Breast epithelium (tissue), 3 donors: ENCODE results near the gene CDKN2AIP.

Experiments
- CTCF ChIP-seq, 3 donors: fragments of 450-650 bp; IDR thresholded peaks; one replicate each; pipeline ENCODE4 v1.5.1; 2016 to 2017; ENCODE audit warnings: antibody characterized with exemption in 3 of 3, mild to moderate bottlenecking in 3 of 3, moderate library complexity in 3 of 3
- POLR2AphosphoS5 ChIP-seq, 3 donors: sonication (generic); formaldehyde crosslinking; IDR thresholded peaks; one replicate each; pipeline ENCODE4 v1.6.1; 2017; ENCODE audit warnings: antibody characterized with exemption in 3 of 3

DNA sequence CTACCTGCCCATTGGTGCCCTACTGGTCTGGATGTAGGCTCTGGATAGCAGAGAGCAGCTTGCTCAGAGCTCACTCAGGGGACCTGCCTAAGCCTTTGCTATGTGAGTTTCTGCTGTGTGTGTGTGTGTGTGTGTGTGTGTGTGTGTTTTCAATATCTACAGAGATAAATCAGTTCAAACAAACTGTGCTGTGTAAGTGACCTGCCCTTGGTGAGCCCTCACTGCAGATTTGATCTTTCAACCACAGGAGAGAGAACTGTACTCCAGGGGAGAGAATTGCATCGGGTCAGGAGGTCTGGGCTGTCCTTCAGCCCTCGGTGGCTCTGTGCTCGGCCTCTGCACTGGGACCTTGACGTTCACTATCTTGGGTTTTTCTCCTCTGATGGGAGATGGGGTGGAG is 35.0 kb upstream of the CDKN2AIP start:
- TF ChIP-seq POLR2AphosphoS5 (IDR thresholded peaks at IDR 0.05) (no peak), CTCF (IDR thresholded peaks at IDR 0.05) (no peak)
